ENCODE results near the gene ADGRD2. TPM values are rescaled to one million over a fixed set of nuclear protein-coding genes. Genes with fewer than 3 reads are reported as not detected.
A peak's percentile ranks its signal among the peaks of the same experiment; 100 is the strongest.

Gene ADGRD2
- total RNA-seq, 1 experiment from 2014 or later: 1.5 TPM

DNA sequence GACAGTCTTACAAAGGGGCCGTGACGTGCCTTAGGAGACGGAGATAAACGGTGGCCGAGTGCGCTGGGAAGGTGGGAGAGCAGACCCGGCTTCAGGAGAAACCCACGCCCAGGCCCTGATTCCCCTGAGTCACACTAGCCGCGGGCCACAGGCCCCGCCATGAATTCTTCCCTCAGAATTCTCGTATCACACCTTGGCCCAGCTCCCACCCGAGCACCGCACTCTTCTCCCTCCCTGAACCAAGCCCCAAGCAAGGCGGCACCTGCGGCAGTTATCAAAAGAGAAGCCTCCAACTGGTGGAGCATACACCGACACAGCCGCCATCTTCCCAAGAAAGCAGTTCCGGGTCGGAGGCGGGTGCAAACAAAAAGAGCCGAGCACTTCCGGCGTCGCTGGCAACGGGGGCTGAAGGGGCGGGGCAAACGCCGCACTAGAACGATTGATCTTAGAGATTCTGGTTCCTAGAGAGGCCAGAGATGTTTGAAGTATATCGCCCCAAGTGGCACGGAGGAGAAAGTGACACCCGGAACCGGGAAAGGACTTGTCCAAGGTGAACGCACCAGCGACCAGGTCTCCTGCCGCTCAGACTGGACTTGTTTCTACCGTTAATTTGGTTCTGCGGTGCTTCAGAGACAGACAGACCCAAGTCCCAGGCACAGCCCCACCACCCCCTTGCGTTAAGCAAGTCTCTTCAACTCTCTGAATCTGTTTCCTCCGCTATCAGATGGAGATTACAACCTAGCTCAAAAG is 35.0 kb upstream of the ADGRD2 start, which contains the start of gene PSMB7:
TSS of gene PSMB7 (minus strand) at position 341 of the 750 bp plus-strand sequence. CDS start at position 324, 17 bp downstream.
- Histone ChIP-seq H4K5ac (ENCODE audit: insufficient read length, low read depth, low read length) (peak within 1 kb of the TSS; percentile 36), H2BK5ac (ENCODE audit: insufficient read length, low read length) (peak within 1 kb of the TSS; percentile 24), H3K4me2 (ENCODE audit: insufficient read depth, insufficient read length, low read length) (peak within 1 kb of the TSS; percentile 86), H3K79me2 (ENCODE audit: insufficient read depth, low read length) (peaks cover 6% of the 10 kb centered on the region; the same call in 1 of the 2 replicates), H4K8ac (replicated peaks; ENCODE audit: insufficient read length, low read depth, low read length) (peak within 1 kb of the TSS; percentile 74), H3K23me2 (ENCODE audit: insufficient read length, low read depth, low read length, poor library complexity, severe bottlenecking) (peaks cover 4% of the 10 kb centered on the region), H4K91ac (ENCODE audit: insufficient read length, low read depth, low read length) (no peak within 1 kb of the TSS), H3T11ph (ENCODE audit: low read length) (no peak within 1 kb of the TSS), H2AFZ (ENCODE audit: low read length) (no peak within 1 kb of the TSS), H3K14ac (ENCODE audit: insufficient read depth, low read length) (peak within 1 kb of the TSS; percentile 33; the same call in 1 of the 2 replicates), H2BK12ac (ENCODE audit: insufficient read length, low read depth, low read length) (no peak within 1 kb of the TSS), H3K23ac (ENCODE audit: insufficient read length, low read depth, low read length) (no peak within 1 kb of the TSS), H2BK120ac (ENCODE audit: low read depth, low read length, poor library complexity, severe bottlenecking) (no peak within 1 kb of the TSS), H3K9ac (ENCODE audit: extremely low read depth, insufficient read length, low read length) (peak within 1 kb of the TSS; percentile 96), H3K79me1 (ENCODE audit: insufficient read depth, low read depth, low read length, poor library complexity, severe bottlenecking) (no peaks in the 10 kb centered on the region), H3K4me1 (ENCODE audit: insufficient read depth, low read length) (peaks cover 2% of the 10 kb centered on the region; the same call in 1 of the 2 replicates), H2BK15ac (ENCODE audit: low read depth, low read length) (no peak within 1 kb of the TSS), H3K56ac (ENCODE audit: insufficient read length, low read depth, low read length) (peak within 1 kb of the TSS; percentile 41), H3K27ac (ENCODE audit: insufficient read length, low read depth, low read length) (no peak within 1 kb of the TSS), H3K4ac (ENCODE audit: low read depth, low read length) (no peak within 1 kb of the TSS), H2BK20ac (ENCODE audit: low read depth, low read length, poor library complexity, severe bottlenecking) (no peak within 1 kb of the TSS), H4K20me1 (ENCODE audit: control insufficient read depth, insufficient read depth, insufficient read length) (no peaks in the 10 kb centered on the region), H3K27me3 (ENCODE audit: insufficient read depth, low read length) (no peaks in the 10 kb centered on the region), H2AK5ac (ENCODE audit: insufficient read length, low read length) (peak within 1 kb of the TSS; percentile 1), H3K18ac (ENCODE audit: insufficient read length, low read depth, low read length) (peak within 1 kb of the TSS; percentile 87), H3K9me3 (ENCODE audit: control insufficient read depth, low read depth, low read length) (no peaks in the 10 kb centered on the region)
- WGBS (ENCODE audit: extremely low coverage, insufficient read length, low lambda C conversion rate): no CpG with 5 or more reads among the region's 41 CpGs
- Mint-ChIP-seq H3K9me3 (no peaks in the 10 kb centered on the region; a peak in 1 of 5 replicates), H3K4me3 (peak within 1 kb of the TSS; percentile 99 to 100), H3K27me3 (ENCODE audit: low read depth) (no peaks in the 10 kb centered on the region; the same call in 1 of the 2 replicates), H3K27ac (peak within 1 kb of the TSS; percentile 99 to 100 (median 100)), H3K4me1 (peaks cover 10 to 15% of the 10 kb centered on the region in 2 experiments), H3K36me3 (ENCODE audit: insufficient read depth in 1 of 3, low read depth in 3 of 3) (peaks cover 12 to 45% (median 41%) of the 10 kb centered on the region in 3 experiments; a peak in 6 of 7 replicates)
- TF ChIP-seq, protein P1, sequence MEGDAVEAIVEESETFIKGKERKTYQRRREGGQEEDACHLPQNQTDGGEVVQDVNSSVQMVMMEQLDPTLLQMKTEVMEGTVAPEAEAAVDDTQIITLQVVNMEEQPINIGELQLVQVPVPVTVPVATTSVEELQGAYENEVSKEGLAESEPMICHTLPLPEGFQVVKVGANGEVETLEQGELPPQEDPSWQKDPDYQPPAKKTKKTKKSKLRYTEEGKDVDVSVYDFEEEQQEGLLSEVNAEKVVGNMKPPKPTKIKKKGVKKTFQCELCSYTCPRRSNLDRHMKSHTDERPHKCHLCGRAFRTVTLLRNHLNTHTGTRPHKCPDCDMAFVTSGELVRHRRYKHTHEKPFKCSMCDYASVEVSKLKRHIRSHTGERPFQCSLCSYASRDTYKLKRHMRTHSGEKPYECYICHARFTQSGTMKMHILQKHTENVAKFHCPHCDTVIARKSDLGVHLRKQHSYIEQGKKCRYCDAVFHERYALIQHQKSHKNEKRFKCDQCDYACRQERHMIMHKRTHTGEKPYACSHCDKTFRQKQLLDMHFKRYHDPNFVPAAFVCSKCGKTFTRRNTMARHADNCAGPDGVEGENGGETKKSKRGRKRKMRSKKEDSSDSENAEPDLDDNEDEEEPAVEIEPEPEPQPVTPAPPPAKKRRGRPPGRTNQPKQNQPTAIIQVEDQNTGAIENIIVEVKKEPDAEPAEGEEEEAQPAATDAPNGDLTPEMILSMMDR (conservative IDR thresholded peaks at IDR 0.05): peak; percentile 87
- peak; percentile 96 for DNase-seq

Measured in H9 (cell line).